Measurements from ENCODE around the gene CTNND1.
"Not testable (repeated sequence)": the region's sequence is repeated elsewhere in the genome, so short reads cannot be mapped to it uniquely, and the experiment has no call there.

The CTNND1 gene

GRCh38 chr11:57761301-57762234 lies at the start of gene CTNND1:
CTNND1 (plus strand) TSS chr11:57761802; CDS start chr11:57791479, 29,677 bp downstream.
- DNase-seq (ENCODE audit: low read depth, low spot score) = peak; percentile 89
- H3K36me3 ChIP-seq (ENCODE audit: control insufficient read depth, insufficient read depth, low read length) = no peaks in the 10 kb centered on the region
- no peaks in the 10 kb centered on the region for H3K27me3 ChIP-seq (ENCODE audit: control insufficient read depth, insufficient read depth, low read length)
- H3K4me1 ChIP-seq (ENCODE audit: control insufficient read depth, insufficient read depth, low read length) = peaks cover 2% of the 10 kb centered on the region; the same call in 1 of the 2 replicates
- WGBS (ENCODE audit: insufficient coverage, insufficient read length) = no CpG with 5 or more reads among the region's 13 CpGs
- no peaks in the 10 kb centered on the region for H3K9me3 ChIP-seq (ENCODE audit: control insufficient read depth, insufficient read depth, low read length)
- peak within 1 kb of the TSS; percentile 86 for H3K4me3 ChIP-seq (ENCODE audit: low read length)
- no peak within 1 kb of the TSS for H3K27ac ChIP-seq (ENCODE audit: low read length)

- Histone ChIP-seq H3K36me3 (ENCODE audit: control insufficient read depth, insufficient read depth, low read length) (no peaks in the 10 kb centered on the region), H3K27me3 (ENCODE audit: control insufficient read depth, insufficient read depth, low read length) (no peaks in the 10 kb centered on the region), H3K4me3 (ENCODE audit: low read length) (peak within 1 kb of the TSS; percentile 85), H3K9me3 (ENCODE audit: control insufficient read depth, insufficient read depth, low read length) (no peaks in the 10 kb centered on the region), H3K27ac (ENCODE audit: low read length) (no peak within 1 kb of the TSS), H3K4me1 (ENCODE audit: control insufficient read depth, insufficient read depth, low read length) (no peaks in the 10 kb centered on the region)
- peak; percentile 93 for DNase-seq (ENCODE audit: low read depth, low spot score)
- no CpG with 5 or more reads among the region's 53 CpGs for WGBS (ENCODE audit: insufficient coverage, insufficient read length)
Measured at GRCh38 chr11:57712256-57713150, 49.1 kb upstream of the CTNND1 start, which contains the start of gene TMX2. TMX2 (plus strand) TSS chr11:57712593; CDS start chr11:57712619, 26 bp downstream.

- no peaks in the 10 kb centered on the region for H3K9me3 ChIP-seq (ENCODE audit: control insufficient read depth, insufficient read depth, low read length)
- no peak overlapping the region for H3K27ac ChIP-seq (ENCODE audit: low read length)
- WGBS (ENCODE audit: insufficient coverage, insufficient read length) = no CpG with 5 or more reads among the region's 2 CpGs
- no peaks in the 10 kb centered on the region for H3K4me1 ChIP-seq (ENCODE audit: control insufficient read depth, insufficient read depth, low read length)
- 0 out of 2 replicates have a peak, but pooled peaks cover 2% of the 10 kb centered on the region for H3K36me3 ChIP-seq (ENCODE audit: control insufficient read depth, insufficient read depth, low read length)
- H3K27me3 ChIP-seq (ENCODE audit: control insufficient read depth, insufficient read depth, low read length) = no peaks in the 10 kb centered on the region
- no peak overlapping the region for H3K4me3 ChIP-seq (ENCODE audit: low read length)
- no peak for DNase-seq (ENCODE audit: low read depth, low spot score)
Measured at GRCh38 chr11:57713835-57714234, 47.8 kb upstream of the CTNND1 start.

GRCh38 chr11:57716726-57717125 lies 44.9 kb upstream of the CTNND1 start:
- not testable (repeated sequence) for H3K27me3 ChIP-seq (ENCODE audit: control insufficient read depth, insufficient read depth, low read length); H3K4me1 ChIP-seq (ENCODE audit: control insufficient read depth, insufficient read depth, low read length); H3K9me3 ChIP-seq (ENCODE audit: control insufficient read depth, insufficient read depth, low read length); H3K27ac ChIP-seq (ENCODE audit: low read length); H3K4me3 ChIP-seq (ENCODE audit: low read length); DNase-seq (ENCODE audit: low read depth, low spot score); H3K36me3 ChIP-seq (ENCODE audit: control insufficient read depth, insufficient read depth, low read length)
- no CpG with 5 or more reads among the region's 34 CpGs for WGBS (ENCODE audit: insufficient coverage, insufficient read length)

- Histone ChIP-seq H3K27me3 (ENCODE audit: control insufficient read depth, insufficient read depth, low read length) (no peaks in the 10 kb centered on the region), H3K4me1 (ENCODE audit: control insufficient read depth, insufficient read depth, low read length) (peaks cover 2% of the 10 kb centered on the region; the same call in 1 of the 2 replicates), H3K9me3 (ENCODE audit: control insufficient read depth, insufficient read depth, low read length) (no peaks in the 10 kb centered on the region), H3K27ac (ENCODE audit: low read length) (no peak overlapping the region), H3K4me3 (ENCODE audit: low read length) (no peak overlapping the region), H3K36me3 (ENCODE audit: control insufficient read depth, insufficient read depth, low read length) (no peaks in the 10 kb centered on the region)
- no CpG with 5 or more reads among the region's 2 CpGs for WGBS (ENCODE audit: insufficient coverage, insufficient read length)
- DNase-seq (ENCODE audit: low read depth, low spot score) = no peak
Measured at GRCh38 chr11:57727185-57727584, 34.4 kb upstream of the CTNND1 start.

- Histone ChIP-seq H3K27me3 (ENCODE audit: control insufficient read depth, insufficient read depth, low read length) (no peaks in the 10 kb centered on the region), H3K4me1 (ENCODE audit: control insufficient read depth, insufficient read depth, low read length) (peaks cover 2% of the 10 kb centered on the region; the same call in 1 of the 2 replicates), H3K36me3 (ENCODE audit: control insufficient read depth, insufficient read depth, low read length) (no peaks in the 10 kb centered on the region), H3K4me3 (ENCODE audit: low read length) (no peak overlapping the region), H3K27ac (ENCODE audit: low read length) (no peak overlapping the region), H3K9me3 (ENCODE audit: control insufficient read depth, insufficient read depth, low read length) (no peaks in the 10 kb centered on the region)
- no CpG with 5 or more reads among the region's 7 CpGs for WGBS (ENCODE audit: insufficient coverage, insufficient read length)
- DNase-seq (ENCODE audit: low read depth, low spot score) = no peak
Measured at GRCh38 chr11:57728829-57729228, 32.8 kb upstream of the CTNND1 start.

- no CpG with 5 or more reads among the region's 7 CpGs for WGBS (ENCODE audit: insufficient coverage, insufficient read length)
- no peak overlapping the region for H3K4me3 ChIP-seq (ENCODE audit: low read length)
- no peaks in the 10 kb centered on the region for H3K9me3 ChIP-seq (ENCODE audit: control insufficient read depth, insufficient read depth, low read length)
- H3K4me1 ChIP-seq (ENCODE audit: control insufficient read depth, insufficient read depth, low read length) = peaks cover 2% of the 10 kb centered on the region; the same call in 1 of the 2 replicates
- H3K27me3 ChIP-seq (ENCODE audit: control insufficient read depth, insufficient read depth, low read length) = no peaks in the 10 kb centered on the region
- no peaks in the 10 kb centered on the region for H3K36me3 ChIP-seq (ENCODE audit: control insufficient read depth, insufficient read depth, low read length)
- DNase-seq (ENCODE audit: low read depth, low spot score) = no peak
- H3K27ac ChIP-seq (ENCODE audit: low read length) = no peak overlapping the region
Measured at GRCh38 chr11:57729479-57729878, 32.1 kb upstream of the CTNND1 start.

- no peak for DNase-seq (ENCODE audit: low read depth, low spot score)
- Histone ChIP-seq H3K27ac (ENCODE audit: low read length) (no peak overlapping the region), H3K27me3 (ENCODE audit: control insufficient read depth, insufficient read depth, low read length) (no peaks in the 10 kb centered on the region), H3K36me3 (ENCODE audit: control insufficient read depth, insufficient read depth, low read length) (no peaks in the 10 kb centered on the region; the same call in 1 of the 2 replicates), H3K4me3 (ENCODE audit: low read length) (no peak overlapping the region), H3K4me1 (ENCODE audit: control insufficient read depth, insufficient read depth, low read length) (peaks cover 2% of the 10 kb centered on the region; the same call in 1 of the 2 replicates), H3K9me3 (ENCODE audit: control insufficient read depth, insufficient read depth, low read length) (no peaks in the 10 kb centered on the region)
- WGBS (ENCODE audit: insufficient coverage, insufficient read length) = no CpG with 5 or more reads among the region's 1 CpG
Measured at GRCh38 chr11:57732661-57733060, 28.9 kb upstream of the CTNND1 start.

GRCh38 chr11:57735619-57736298 lies 25.8 kb upstream of the CTNND1 start:
- no peak for DNase-seq (ENCODE audit: low read depth, low spot score)
- H3K9me3 ChIP-seq (ENCODE audit: control insufficient read depth, insufficient read depth, low read length) = no peaks in the 10 kb centered on the region
- H3K36me3 ChIP-seq (ENCODE audit: control insufficient read depth, insufficient read depth, low read length) = no peaks in the 10 kb centered on the region; the same call in 1 of the 2 replicates
- no CpG with 5 or more reads among the region's 3 CpGs for WGBS (ENCODE audit: insufficient coverage, insufficient read length)
- no peaks in the 10 kb centered on the region; the same call in 1 of the 2 replicates for H3K4me1 ChIP-seq (ENCODE audit: control insufficient read depth, insufficient read depth, low read length)
- no peaks in the 10 kb centered on the region for H3K27me3 ChIP-seq (ENCODE audit: control insufficient read depth, insufficient read depth, low read length)
- no peak overlapping the region for H3K4me3 ChIP-seq (ENCODE audit: low read length)
- H3K27ac ChIP-seq (ENCODE audit: low read length) = no peak overlapping the region
